Breast epithelium (tissue), 4 donors: ENCODE measurements around the gene MRPS14. TPM values are rescaled to one million over a fixed set of nuclear protein-coding genes. Genes with fewer than 3 reads are reported as not detected.

ENCODE experiments used
- DNase-seq, 2 donors: peaks; one replicate each; pipeline ENCODE4 v3.0.0-alpha.2; 2019; ENCODE audit warnings: low spot score in 2 of 2
- H3K27ac ChIP-seq, 2 donors: fragments of 200-600 bp; sonication (generic) in 1 of 2; one replicate each; pipeline ENCODE4 v1.5.1; 2016 to 2019; ENCODE audit warnings: mild to moderate bottlenecking in 1 of 2
- H3K27me3 ChIP-seq, 2 donors: fragments of 200-600 bp; sonication (generic) in 1 of 2; one replicate each; pipeline versions ENCODE4 v1.5.1 to v1.6.0; 2017 to 2019; ENCODE audit warnings: control low read depth in 1 of 2, mild to moderate bottlenecking in 1 of 2
- H3K36me3 ChIP-seq: fragments of 200-600 bp; one replicate; pipeline ENCODE4 v1.5.1; 2019
- H3K4me1 ChIP-seq, 2 donors: fragments of 200-600 bp; sonication (generic); one replicate each; pipeline ENCODE4 v1.5.1; 2016 to 2019; ENCODE audit warnings: control low read depth in 1 of 2
- H3K4me3 ChIP-seq, 3 donors: fragments of 200-600 bp; sonication (generic); 1 replicate in 2 of 3; 2 replicates in 1 of 3; pipeline ENCODE4 v1.5.1; 2016 to 2019; ENCODE audit warnings: mild to moderate bottlenecking in 3 of 3, moderate library complexity in 2 of 3
- H3K9me3 ChIP-seq, 2 donors: fragments of 200-600 bp; sonication (generic) in 1 of 2; one replicate each; pipeline ENCODE4 v1.5.1; 2016 to 2019; ENCODE audit warnings: control low read depth in 1 of 2
- POLR2A ChIP-seq: fragments of 450-650 bp; IDR thresholded peaks from one replicate; pipeline ENCODE4 v1.6.1; 2016; ENCODE audit warnings: antibody characterized with exemption, mild to moderate bottlenecking, moderate library complexity
- POLR2AphosphoS5 ChIP-seq, 3 donors: sonication (generic); formaldehyde crosslinking; IDR thresholded peaks; one replicate each; pipeline ENCODE4 v1.6.1; 2017; ENCODE audit warnings: antibody characterized with exemption in 3 of 3
- intact Hi-C: fragments of 100-400 bp; cut with DNase I; formaldehyde crosslinking; loops from one replicate; pipeline ENCODE4 v1.15.1; 2023; ENCODE audit warnings: low total_unique reads
- total RNA-seq, 3 donors: library from RNA; depleted of rRNA; stranded (reverse); fragments of >200 nt; gene quantifications; one replicate each; pipeline ENCODE4 v1.1.0, GENCODE V29; 2016
- TF ChIP-seq, protein P1 (sequence below), 3 donors: fragments of 450-650 bp; IDR thresholded peaks; one replicate each; pipeline ENCODE4 v1.5.1; 2016 to 2017; ENCODE audit warnings: antibody characterized with exemption in 3 of 3, mild to moderate bottlenecking in 3 of 3, moderate library complexity in 3 of 3

MRPS14 gene
- total RNA-seq, 3 donors from 2014 or later, result 22.9 to 38.5 (median 28.5) TPM

DNA sequence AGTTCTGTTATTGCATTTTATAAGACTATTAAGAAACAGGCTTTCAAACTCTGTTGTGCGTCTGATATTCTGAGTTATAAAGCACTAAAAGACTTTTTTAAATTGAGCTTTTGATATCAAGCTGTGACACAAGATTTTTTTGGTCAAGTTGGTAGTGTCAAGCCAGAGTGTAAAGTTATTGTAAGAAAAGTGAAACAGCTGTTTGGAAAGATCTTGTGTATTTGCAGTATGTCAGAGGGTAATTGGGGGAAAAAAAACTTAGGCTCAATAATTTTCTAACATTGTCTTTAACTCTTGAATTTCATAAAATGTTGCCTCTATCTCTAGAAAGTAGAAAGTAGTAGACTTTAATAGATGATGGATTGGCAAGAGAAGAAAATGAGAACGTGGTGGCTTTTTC lies 19.7 kb downstream of the MRPS14 start:
- Histone ChIP-seq H3K27ac (no peak overlapping the region), H3K4me1 (peaks cover 0 to 7% of the 10 kb centered on the region in 2 donors), H3K9me3 (no peaks in the 10 kb centered on the region), H3K36me3 (no peaks in the 10 kb centered on the region), H3K27me3 (no peaks in the 10 kb centered on the region), H3K4me3 (no peak overlapping the region)
- DNase-seq, result no peak
- TF ChIP-seq, protein P1, sequence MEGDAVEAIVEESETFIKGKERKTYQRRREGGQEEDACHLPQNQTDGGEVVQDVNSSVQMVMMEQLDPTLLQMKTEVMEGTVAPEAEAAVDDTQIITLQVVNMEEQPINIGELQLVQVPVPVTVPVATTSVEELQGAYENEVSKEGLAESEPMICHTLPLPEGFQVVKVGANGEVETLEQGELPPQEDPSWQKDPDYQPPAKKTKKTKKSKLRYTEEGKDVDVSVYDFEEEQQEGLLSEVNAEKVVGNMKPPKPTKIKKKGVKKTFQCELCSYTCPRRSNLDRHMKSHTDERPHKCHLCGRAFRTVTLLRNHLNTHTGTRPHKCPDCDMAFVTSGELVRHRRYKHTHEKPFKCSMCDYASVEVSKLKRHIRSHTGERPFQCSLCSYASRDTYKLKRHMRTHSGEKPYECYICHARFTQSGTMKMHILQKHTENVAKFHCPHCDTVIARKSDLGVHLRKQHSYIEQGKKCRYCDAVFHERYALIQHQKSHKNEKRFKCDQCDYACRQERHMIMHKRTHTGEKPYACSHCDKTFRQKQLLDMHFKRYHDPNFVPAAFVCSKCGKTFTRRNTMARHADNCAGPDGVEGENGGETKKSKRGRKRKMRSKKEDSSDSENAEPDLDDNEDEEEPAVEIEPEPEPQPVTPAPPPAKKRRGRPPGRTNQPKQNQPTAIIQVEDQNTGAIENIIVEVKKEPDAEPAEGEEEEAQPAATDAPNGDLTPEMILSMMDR (IDR thresholded peaks at IDR 0.05), result no peak
- no peak for TF ChIP-seq POLR2A
- TF ChIP-seq POLR2AphosphoS5 (IDR thresholded peaks at IDR 0.05), result no peak
- intact Hi-C loops, result no loop called here

DNA sequence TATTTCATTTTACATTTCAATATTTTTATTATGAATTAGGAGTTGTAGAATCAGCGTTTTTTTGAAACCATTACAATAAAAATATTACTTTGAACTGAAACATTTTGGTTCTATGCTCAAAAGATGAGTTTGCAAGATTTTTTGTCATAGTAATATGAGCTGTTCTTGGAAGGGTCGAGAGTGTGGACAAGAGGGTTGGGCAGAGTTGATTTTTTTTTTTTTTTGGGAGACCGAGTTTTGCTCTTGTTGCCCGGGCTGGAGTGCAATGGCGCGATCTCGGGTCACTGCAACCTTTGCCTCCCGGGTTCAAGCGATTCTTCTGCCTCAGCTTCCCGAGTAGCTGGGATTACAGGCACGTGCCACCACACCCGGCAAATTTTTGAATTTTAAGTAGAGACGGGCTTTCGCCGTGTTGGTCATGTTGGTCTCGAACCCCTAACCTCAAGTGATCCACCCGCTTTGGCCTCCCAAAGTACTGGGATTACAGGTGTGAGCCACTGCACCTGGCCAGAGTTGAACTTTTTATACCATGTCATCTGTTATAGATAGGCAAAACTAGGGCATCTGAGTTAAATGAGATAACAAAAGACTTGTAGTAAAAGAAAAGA lies 20.2 kb downstream of the MRPS14 start:
- H3K36me3 ChIP-seq, result no peaks in the 10 kb centered on the region
- peak overlapping the region in 2 of 3 donors; percentile 10 to 15 for H3K4me3 ChIP-seq
- peaks cover 0 to 7% of the 10 kb centered on the region in 2 donors for H3K4me1 ChIP-seq
- TF ChIP-seq, protein P1 (IDR thresholded peaks at IDR 0.05), result no peak
- no peak for TF ChIP-seq POLR2AphosphoS5 (IDR thresholded peaks at IDR 0.05)
- TF ChIP-seq POLR2A, result no peak
- intact Hi-C loops, result no loop called here
- H3K9me3 ChIP-seq, result no peaks in the 10 kb centered on the region
- H3K27me3 ChIP-seq, result no peaks in the 10 kb centered on the region
- no peak for DNase-seq
- no peak overlapping the region for H3K27ac ChIP-seq

DNA sequence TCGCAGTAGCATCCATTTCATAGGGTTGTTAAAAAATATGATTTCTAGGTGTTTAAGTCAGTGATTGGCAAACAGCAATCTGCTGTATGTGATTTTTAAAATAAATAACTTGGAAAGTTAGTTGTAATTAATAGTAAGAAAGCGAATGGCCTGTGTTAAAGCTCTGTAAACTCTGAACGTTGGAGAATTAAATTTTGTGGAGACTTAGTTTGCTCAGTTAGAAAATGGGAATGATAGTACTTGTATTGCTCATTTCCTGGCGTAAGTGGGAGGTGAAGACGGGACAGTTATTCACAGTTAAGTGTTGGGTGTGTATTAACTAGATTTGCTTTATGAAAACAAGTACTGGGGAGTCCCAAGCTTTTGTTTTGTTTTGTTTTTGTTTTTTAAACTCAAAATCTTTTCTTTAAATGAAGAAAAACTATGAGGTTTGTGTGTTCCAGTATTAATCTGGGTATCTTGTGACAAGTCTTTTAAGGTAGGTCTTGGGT lies 22.5 kb downstream of the MRPS14 start:
- Histone ChIP-seq H3K9me3 (no peaks in the 10 kb centered on the region), H3K4me3 (peak overlapping the region; percentile 76 to 93 (median 86)), H3K36me3 (no peaks in the 10 kb centered on the region), H3K27me3 (no peaks in the 10 kb centered on the region), H3K4me1 (peaks cover 0 to 7% of the 10 kb centered on the region in 2 donors), H3K27ac (peak overlapping the region; percentile 96 to 99)
- DNase-seq, result no peak
- intact Hi-C loops, result no loop called here
- TF ChIP-seq POLR2AphosphoS5 (IDR thresholded peaks at IDR 0.05) (no peak), POLR2A (no peak)
- TF ChIP-seq, protein P1 (IDR thresholded peaks at IDR 0.05), result no peak

DNA sequence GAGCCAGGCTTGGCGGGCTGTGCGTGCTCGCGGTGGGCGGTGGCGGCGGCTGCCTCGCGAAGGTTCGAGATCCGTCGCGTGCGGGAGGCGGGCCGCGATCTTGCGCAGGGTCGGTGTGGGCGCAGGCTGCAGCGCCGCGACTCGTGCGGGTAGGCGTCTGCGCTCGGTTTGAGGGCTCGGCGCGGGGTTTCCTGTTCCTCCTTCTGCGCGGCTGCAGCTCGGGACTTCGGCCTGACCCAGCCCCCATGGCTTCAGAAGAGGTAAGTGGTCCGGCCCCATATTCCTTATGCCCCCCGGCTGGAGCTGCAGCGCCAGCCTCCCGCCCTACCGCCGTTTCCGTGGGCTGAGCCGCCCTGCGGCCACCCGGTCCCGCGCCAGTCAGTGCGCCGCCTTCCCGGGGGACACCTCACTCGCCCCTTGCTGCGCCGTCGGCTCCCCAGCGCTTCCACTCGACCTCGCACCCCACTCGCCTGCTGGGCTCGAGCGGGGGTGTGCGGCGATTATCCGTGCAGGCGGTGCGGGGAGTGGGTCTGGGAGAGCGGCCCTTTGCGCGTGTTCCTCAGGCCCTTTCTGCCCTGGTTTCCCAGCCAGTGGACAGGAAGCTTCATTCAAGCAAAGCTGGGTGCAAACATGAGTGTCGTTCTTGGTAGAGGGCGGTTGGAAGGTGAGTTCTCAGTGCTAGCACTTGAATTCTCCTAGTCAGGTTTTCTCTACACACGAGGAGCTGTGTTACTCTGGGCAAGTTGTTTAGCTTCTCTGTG lies 23.1 kb downstream of the MRPS14 start, which contains the start of gene CACYBP:
CACYBP (plus strand) TSS at position 12 of the 761 bp plus-strand sequence; CDS start at position 246, 234 bp downstream.
- peak within 1 kb of the TSS; percentile 76 to 93 (median 86) for H3K4me3 ChIP-seq
- H3K9me3 ChIP-seq, result no peaks in the 10 kb centered on the region
- TF ChIP-seq POLR2A (no peak), POLR2AphosphoS5 (IDR thresholded peaks at IDR 0.05) (peak in 1 of 3 donors; percentile 37)
- TF ChIP-seq, protein P1 (IDR thresholded peaks at IDR 0.05), result peak in 1 of 3 donors; percentile 8
- peak within 1 kb of the TSS; percentile 96 to 99 for H3K27ac ChIP-seq
- H3K4me1 ChIP-seq, result peaks cover 0 to 7% of the 10 kb centered on the region in 2 donors
- no peaks in the 10 kb centered on the region for H3K27me3 ChIP-seq
- no peaks in the 10 kb centered on the region for H3K36me3 ChIP-seq
- DNase-seq, result peak in 1 of 2 donors; percentile 33
- intact Hi-C loops, result no loop called here
